Measurements from ENCODE around the gene CRYL1. TPM values are rescaled to one million over a fixed set of nuclear protein-coding genes. Genes with fewer than 3 reads are reported as not detected.

The CRYL1 gene, protein sequence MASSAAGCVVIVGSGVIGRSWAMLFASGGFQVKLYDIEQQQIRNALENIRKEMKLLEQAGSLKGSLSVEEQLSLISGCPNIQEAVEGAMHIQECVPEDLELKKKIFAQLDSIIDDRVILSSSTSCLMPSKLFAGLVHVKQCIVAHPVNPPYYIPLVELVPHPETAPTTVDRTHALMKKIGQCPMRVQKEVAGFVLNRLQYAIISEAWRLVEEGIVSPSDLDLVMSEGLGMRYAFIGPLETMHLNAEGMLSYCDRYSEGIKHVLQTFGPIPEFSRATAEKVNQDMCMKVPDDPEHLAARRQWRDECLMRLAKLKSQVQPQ
- total RNA-seq, result 10 to 100 TPM; 22.2 to 38.9 (median 28.7) TPM

- peak in 2 of 4 donors; percentile 70 to 77 for TF ChIP-seq EP300 (IDR thresholded peaks at IDR 0.05)
- TF ChIP-seq POLR2AphosphoS5 (IDR thresholded peaks at IDR 0.05), result peak; percentile 71 to 84
- TF ChIP-seq CTCF (IDR thresholded peaks at IDR 0.05), result peak in 1 of 6 experiments; percentile 4
- peak in 3 of 4 donors; percentile 8 to 81 (median 69) for TF ChIP-seq POLR2A (IDR thresholded peaks at IDR 0.05)
- H3K36me3 ChIP-seq, result no peaks in the 10 kb centered on the region
- H3K27ac ChIP-seq, result peak within 1 kb of the TSS; percentile 84 to 95 (median 90)
- peak within 1 kb of the TSS; percentile 69 to 96 (median 89) for H3K4me3 ChIP-seq
- 0% methylated on average over 15 to 50 of the region's 89 CpGs for WGBS, 2 donors
- no peaks in the 10 kb centered on the region for H3K9me3 ChIP-seq
- ATAC-seq (ENCODE audit: low FRiP score in 2 of 2) (peak; percentile 91 to 98), DNase-seq (peak; percentile 88 to 97)
- H3K4me1 ChIP-seq, result peaks cover 8 to 18% (median 16%) of the 10 kb centered on the region in 4 donors
- no peaks in the 10 kb centered on the region for H3K27me3 ChIP-seq
Observed at GRCh38 chr13:20525601-20526544, at the start of gene CRYL1. Gene CRYL1, minus strand, starts transcription at chr13:20525857. Its CDS starts 63 bp downstream, at chr13:20525794.

GRCh38 chr13:20573636-20574035 lies 48.0 kb upstream of the CRYL1 start:
- H3K36me3 ChIP-seq, result peaks cover 0 to 6% (median 0%) of the 10 kb centered on the region in 4 donors
- ATAC-seq (ENCODE audit: low FRiP score in 2 of 2), result no peak
- no peaks in the 10 kb centered on the region for H3K27me3 ChIP-seq
- TF ChIP-seq EP300 (IDR thresholded peaks at IDR 0.05) (no peak), POLR2A (IDR thresholded peaks at IDR 0.05) (no peak), POLR2AphosphoS5 (IDR thresholded peaks at IDR 0.05) (no peak), CTCF (IDR thresholded peaks at IDR 0.05) (no peak)
- no peak overlapping the region for H3K27ac ChIP-seq
- DNase-seq, result no peak
- 75 to 76% methylated on average over 2 of the region's 2 CpGs for WGBS, 2 donors
- no peak overlapping the region for H3K4me3 ChIP-seq
- H3K4me1 ChIP-seq, result no peaks in the 10 kb centered on the region
- no peaks in the 10 kb centered on the region for H3K9me3 ChIP-seq

DNA sequence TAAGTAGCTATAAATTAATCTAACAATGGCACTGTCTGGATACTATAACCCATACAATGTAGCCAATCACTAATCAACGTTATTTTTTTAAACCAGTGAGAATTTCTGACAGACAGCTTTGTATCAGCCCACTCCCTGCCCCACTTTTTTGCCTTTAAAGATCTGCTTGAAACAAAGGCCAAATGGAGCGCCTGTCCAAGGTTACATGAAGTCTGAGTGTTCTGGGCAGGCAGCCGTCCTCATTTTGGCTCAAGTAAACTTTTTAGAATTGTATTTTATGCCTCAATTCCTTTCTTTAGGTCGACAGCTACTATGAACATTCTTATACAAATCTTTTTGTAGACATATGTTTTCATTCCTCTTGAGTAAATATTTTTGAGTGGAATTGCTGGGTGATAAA lies 47.5 kb upstream of the CRYL1 start:
- ATAC-seq (ENCODE audit: low FRiP score in 2 of 2) (no peak), DNase-seq (no peak)
- H3K9me3 ChIP-seq, result no peaks in the 10 kb centered on the region
- TF ChIP-seq EP300 (IDR thresholded peaks at IDR 0.05) (no peak), POLR2A (IDR thresholded peaks at IDR 0.05) (no peak), CTCF (IDR thresholded peaks at IDR 0.05) (no peak), POLR2AphosphoS5 (IDR thresholded peaks at IDR 0.05) (no peak)
- 75 to 77% methylated on average over 4 of the region's 4 CpGs for WGBS, 2 donors
- H3K4me3 ChIP-seq, result no peak overlapping the region
- no peak overlapping the region for H3K27ac ChIP-seq
- peaks cover 0 to 4% (median 3%) of the 10 kb centered on the region in 4 donors for H3K4me1 ChIP-seq
- no peaks in the 10 kb centered on the region for H3K27me3 ChIP-seq
- peaks cover 0 to 6% (median 0%) of the 10 kb centered on the region in 4 donors for H3K36me3 ChIP-seq

- Histone ChIP-seq H3K27me3 (no peaks in the 10 kb centered on the region), H3K36me3 (no peaks in the 10 kb centered on the region), H3K4me3 (no peak overlapping the region), H3K4me1 (peaks cover 5 to 11% (median 7%) of the 10 kb centered on the region in 4 donors), H3K9me3 (no peaks in the 10 kb centered on the region), H3K27ac (no peak overlapping the region)
- TF ChIP-seq POLR2A (IDR thresholded peaks at IDR 0.05), result no peak
- TF ChIP-seq CTCF (IDR thresholded peaks at IDR 0.05), result no peak
- TF ChIP-seq POLR2AphosphoS5 (IDR thresholded peaks at IDR 0.05), result no peak
- no peak for ATAC-seq (ENCODE audit: low FRiP score in 2 of 2)
- no peak for DNase-seq
Observed at GRCh38 chr13:20571676-20572075, 46.0 kb upstream of the CRYL1 start.
